Measurements from ENCODE around the gene XRCC1. TPM values are rescaled to one million over a fixed set of nuclear protein-coding genes. Genes with fewer than 3 reads are reported as not detected.

XRCC1 gene
- total RNA-seq, 1 experiment from 2014 or later, result 45.1 TPM

DNA sequence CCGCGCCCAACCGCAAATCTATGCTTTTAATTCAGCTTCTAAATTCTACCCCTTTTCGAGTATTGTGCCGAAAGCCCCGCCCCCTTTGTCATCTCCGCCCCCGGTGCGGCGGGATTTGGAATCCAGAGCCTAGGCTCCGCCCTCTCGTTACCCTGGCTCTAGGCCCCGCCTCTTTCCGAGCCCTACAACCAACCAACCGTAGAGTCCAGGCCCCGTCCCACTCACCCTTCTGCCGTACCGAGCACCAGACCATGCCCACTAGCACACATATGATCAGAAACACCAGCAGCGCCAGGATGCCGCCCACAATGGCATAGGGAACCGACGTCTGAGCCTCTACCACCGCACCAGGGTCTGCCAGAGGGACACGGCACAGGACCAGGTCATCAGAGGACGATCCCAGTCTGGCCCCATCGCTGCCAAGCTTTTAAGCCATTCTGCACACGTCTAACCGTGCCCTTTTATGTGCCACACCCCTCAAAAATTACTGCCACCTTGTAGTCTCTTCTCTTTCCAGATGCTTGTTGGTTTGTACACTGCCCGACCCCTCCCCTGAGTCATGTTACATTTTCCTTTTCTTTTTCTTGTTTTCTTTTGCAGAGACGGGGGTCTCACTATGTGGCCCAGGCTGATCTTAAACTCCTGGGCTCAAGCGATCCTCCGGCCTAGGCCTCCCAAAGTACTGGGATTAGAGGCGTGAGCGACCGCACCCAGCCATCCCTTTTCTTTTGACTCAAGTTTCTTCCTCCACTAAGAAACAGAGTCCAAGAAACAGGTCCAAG lies 48.8 kb upstream of the XRCC1 start:
- CTCF ChIA-PET, result no interaction called here
- intact Hi-C loops (cut with micrococcal nuclease; ENCODE audit: unreplicated experiment), result no loop called here
- H3K9me2 ChIP-seq (ENCODE audit: insufficient read depth), result no peaks in the 10 kb centered on the region
- no peak overlapping the region for H3K4me2 ChIP-seq
- no peak for DNase-seq
- no peak overlapping the region for H2AFZ ChIP-seq
- peaks cover 9% of the 10 kb centered on the region for H3K4me1 ChIP-seq (replicated peaks; ENCODE audit: insufficient read depth)
- no peaks in the 10 kb centered on the region for H3K36me3 ChIP-seq (ENCODE audit: low read depth)
- TF ChIP-seq EZH2 (IDR thresholded peaks at IDR 0.05; ENCODE audit: low read depth), result no peak
- TF ChIP-seq, protein P1, sequence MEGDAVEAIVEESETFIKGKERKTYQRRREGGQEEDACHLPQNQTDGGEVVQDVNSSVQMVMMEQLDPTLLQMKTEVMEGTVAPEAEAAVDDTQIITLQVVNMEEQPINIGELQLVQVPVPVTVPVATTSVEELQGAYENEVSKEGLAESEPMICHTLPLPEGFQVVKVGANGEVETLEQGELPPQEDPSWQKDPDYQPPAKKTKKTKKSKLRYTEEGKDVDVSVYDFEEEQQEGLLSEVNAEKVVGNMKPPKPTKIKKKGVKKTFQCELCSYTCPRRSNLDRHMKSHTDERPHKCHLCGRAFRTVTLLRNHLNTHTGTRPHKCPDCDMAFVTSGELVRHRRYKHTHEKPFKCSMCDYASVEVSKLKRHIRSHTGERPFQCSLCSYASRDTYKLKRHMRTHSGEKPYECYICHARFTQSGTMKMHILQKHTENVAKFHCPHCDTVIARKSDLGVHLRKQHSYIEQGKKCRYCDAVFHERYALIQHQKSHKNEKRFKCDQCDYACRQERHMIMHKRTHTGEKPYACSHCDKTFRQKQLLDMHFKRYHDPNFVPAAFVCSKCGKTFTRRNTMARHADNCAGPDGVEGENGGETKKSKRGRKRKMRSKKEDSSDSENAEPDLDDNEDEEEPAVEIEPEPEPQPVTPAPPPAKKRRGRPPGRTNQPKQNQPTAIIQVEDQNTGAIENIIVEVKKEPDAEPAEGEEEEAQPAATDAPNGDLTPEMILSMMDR (conservative IDR thresholded peaks at IDR 0.05), result no peak
- 0 out of 2 replicates have a peak, but pooled peaks cover 12% of the 10 kb centered on the region for H3K79me2 ChIP-seq (ENCODE audit: low read depth)
- no peak overlapping the region for H3K4me3 ChIP-seq
- H3F3A ChIP-seq (ENCODE audit: insufficient read depth, low read depth), result peaks cover 28% of the 10 kb centered on the region; the same call in 1 of the 2 replicates
- POLR2A ChIA-PET (ENCODE audit: unreplicated experiment), result interaction anchor here (0.7 kb wide), 1 partner anchor 12 kb away, joined by 3 read pairs; no protein-coding TSS in a partner anchor
- no peak overlapping the region for H3K27ac ChIP-seq
- H3K9me3 ChIP-seq (ENCODE audit: insufficient read depth, low read depth), result no peaks in the 10 kb centered on the region
- BruUV-seq (replicated peaks), result no TSS peak
- no peaks in the 10 kb centered on the region for H4K20me1 ChIP-seq (ENCODE audit: insufficient read depth)
- no peaks in the 10 kb centered on the region for H3K27me3 ChIP-seq (ENCODE audit: insufficient read depth, low read depth)

DNA sequence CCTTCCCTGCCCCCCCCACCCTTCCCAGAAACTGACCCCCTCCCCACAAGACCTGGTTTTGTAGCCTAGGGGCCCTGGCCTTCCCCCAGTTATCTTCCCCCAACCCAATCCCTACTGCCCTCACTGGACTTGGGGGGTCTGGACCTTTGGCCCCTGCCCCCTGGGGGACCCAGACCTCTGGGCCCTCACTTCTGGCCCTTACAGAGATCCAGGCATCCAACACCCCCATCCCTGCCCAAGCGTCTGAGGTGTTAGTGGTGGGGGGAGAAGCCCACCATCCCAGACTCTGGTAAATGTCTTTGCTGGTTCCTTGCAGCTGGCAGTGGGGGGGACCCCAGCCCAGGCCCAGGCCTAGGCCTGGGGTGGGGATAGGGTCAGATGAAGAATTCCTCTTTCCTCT lies 47.6 kb upstream of the XRCC1 start:
- intact Hi-C loops (cut with micrococcal nuclease; ENCODE audit: unreplicated experiment), result no loop called here
- Histone ChIP-seq H4K20me1 (ENCODE audit: insufficient read depth) (no peaks in the 10 kb centered on the region), H3K9me2 (ENCODE audit: insufficient read depth) (no peaks in the 10 kb centered on the region), H3K4me3 (no peak overlapping the region), H3F3A (ENCODE audit: insufficient read depth, low read depth) (peaks cover 28% of the 10 kb centered on the region; the same call in 1 of the 2 replicates), H3K27me3 (ENCODE audit: insufficient read depth, low read depth) (no peaks in the 10 kb centered on the region), H3K9me3 (ENCODE audit: insufficient read depth, low read depth) (no peaks in the 10 kb centered on the region), H3K4me2 (no peak overlapping the region), H2AFZ (no peak overlapping the region), H3K27ac (no peak overlapping the region), H3K4me1 (replicated peaks; ENCODE audit: insufficient read depth) (peaks cover 9% of the 10 kb centered on the region), H3K36me3 (ENCODE audit: low read depth) (no peaks in the 10 kb centered on the region), H3K79me2 (ENCODE audit: low read depth) (peaks cover 21% of the 10 kb centered on the region)
- ChIA-PET CTCF (no interaction called here), POLR2A (ENCODE audit: unreplicated experiment) (no interaction called here)
- TF ChIP-seq, protein P1 (conservative IDR thresholded peaks at IDR 0.05), result no peak
- no peak for TF ChIP-seq EZH2 (IDR thresholded peaks at IDR 0.05; ENCODE audit: low read depth)
- no TSS peak for BruUV-seq (replicated peaks)
- no peak for DNase-seq

DNA sequence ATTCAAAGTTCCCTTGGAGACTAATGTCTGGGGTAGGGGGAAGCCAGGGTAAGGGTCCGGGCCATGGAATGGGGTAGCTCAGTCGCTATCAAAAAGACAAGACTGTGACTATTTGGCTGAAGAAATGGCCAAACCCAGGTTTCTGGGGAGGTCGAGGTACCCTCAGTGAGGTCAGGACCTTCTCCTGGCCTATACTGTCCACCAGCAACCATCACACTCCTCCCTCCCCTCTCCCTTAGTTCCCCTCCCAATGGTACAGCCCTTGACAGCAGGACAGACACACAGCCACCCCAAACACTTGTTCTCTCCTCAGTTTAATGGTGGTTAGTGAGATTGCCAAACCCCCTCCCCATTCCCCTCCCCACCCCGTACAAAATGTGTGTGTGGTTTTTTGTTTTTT lies 46.7 kb upstream of the XRCC1 start:
- ChIA-PET POLR2A (ENCODE audit: unreplicated experiment) (no interaction called here), CTCF (no interaction called here)
- H3K4me2 ChIP-seq, result no peak overlapping the region
- no peaks in the 10 kb centered on the region for H3K27me3 ChIP-seq (ENCODE audit: insufficient read depth, low read depth)
- intact Hi-C loops (cut with micrococcal nuclease; ENCODE audit: unreplicated experiment), result no loop called here
- no peak for DNase-seq
- TF ChIP-seq EZH2 (IDR thresholded peaks at IDR 0.05; ENCODE audit: low read depth), result no peak
- TF ChIP-seq, protein P1 (conservative IDR thresholded peaks at IDR 0.05), result no peak
- peaks cover 28% of the 10 kb centered on the region; the same call in 1 of the 2 replicates for H3F3A ChIP-seq (ENCODE audit: insufficient read depth, low read depth)
- H3K4me1 ChIP-seq (replicated peaks; ENCODE audit: insufficient read depth), result peaks cover 9% of the 10 kb centered on the region
- no TSS peak for BruUV-seq (replicated peaks)
- no peaks in the 10 kb centered on the region for H3K9me2 ChIP-seq (ENCODE audit: insufficient read depth)
- no peaks in the 10 kb centered on the region for H3K36me3 ChIP-seq (ENCODE audit: low read depth)
- H3K27ac ChIP-seq, result peak overlapping the region; percentile 19; the same call in 1 of the 2 replicates
- no peaks in the 10 kb centered on the region for H3K9me3 ChIP-seq (ENCODE audit: insufficient read depth, low read depth)
- no peaks in the 10 kb centered on the region for H4K20me1 ChIP-seq (ENCODE audit: insufficient read depth)
- no peak overlapping the region for H2AFZ ChIP-seq
- H3K4me3 ChIP-seq, result no peak overlapping the region
- H3K79me2 ChIP-seq (ENCODE audit: low read depth), result peaks cover 23% of the 10 kb centered on the region
